ENCODE results near the gene UBQLN4.

UBQLN4 gene

GRCh38 chr1:156053768-156054499 lies at the start of gene UBQLN4:
Gene UBQLN4 (minus strand): TSS chr1:156053798. CDS start chr1:156053701, 97 bp downstream.
- peak; percentile 95 for DNase-seq (ENCODE audit: low spot score)

- no peak for DNase-seq (ENCODE audit: low spot score)
Observed at GRCh38 chr1:156102633-156103511, 49.3 kb upstream of the UBQLN4 start.

- no peak for DNase-seq (ENCODE audit: low spot score)
Observed at GRCh38 chr1:156101880-156102279, 48.3 kb upstream of the UBQLN4 start.

- no peak for DNase-seq (ENCODE audit: low spot score)
Observed at GRCh38 chr1:156100205-156100995, 46.8 kb upstream of the UBQLN4 start.

GRCh38 chr1:156099282-156099681 lies 45.7 kb upstream of the UBQLN4 start:
- DNase-seq (ENCODE audit: low spot score), result no peak

- DNase-seq (ENCODE audit: low spot score), result no peak
Observed at GRCh38 chr1:156098784-156099183, 45.2 kb upstream of the UBQLN4 start.

- no peak for DNase-seq (ENCODE audit: low spot score)
Observed at GRCh38 chr1:156097499-156098178, 44.0 kb upstream of the UBQLN4 start.

- DNase-seq (ENCODE audit: low spot score), result peak; percentile 90
Observed at GRCh38 chr1:156096640-156097391, 43.2 kb upstream of the UBQLN4 start.

- no peak for DNase-seq (ENCODE audit: low spot score)
Observed at GRCh38 chr1:156095906-156096508, 42.4 kb upstream of the UBQLN4 start.

- DNase-seq (ENCODE audit: low spot score), result no peak
Observed at GRCh38 chr1:156091610-156092009, 38.0 kb upstream of the UBQLN4 start.

GRCh38 chr1:156090840-156091188 lies 37.2 kb upstream of the UBQLN4 start:
- DNase-seq (ENCODE audit: low spot score), result peak; percentile 76

GRCh38 chr1:156090138-156090839 lies 36.7 kb upstream of the UBQLN4 start:
- DNase-seq (ENCODE audit: low spot score), result no peak

- DNase-seq (ENCODE audit: low spot score), result no peak
Observed at GRCh38 chr1:156089704-156090103, 36.1 kb upstream of the UBQLN4 start.

- no peak for DNase-seq (ENCODE audit: low spot score)
Observed at GRCh38 chr1:156086256-156086662, 32.7 kb upstream of the UBQLN4 start.

- no peak for DNase-seq (ENCODE audit: low spot score)
Observed at GRCh38 chr1:156083800-156084790, 30.5 kb upstream of the UBQLN4 start.

GRCh38 chr1:156082309-156083091 lies 28.9 kb upstream of the UBQLN4 start, which contains the start of gene MEX3A:
Gene MEX3A (minus strand): TSS chr1:156082465. CDS start chr1:156081998, 467 bp downstream.
- peak; percentile 84 for DNase-seq (ENCODE audit: low spot score)

- no peak for DNase-seq (ENCODE audit: low spot score)
Observed at GRCh38 chr1:156081917-156082308, 28.3 kb upstream of the UBQLN4 start.
